HPDE6-E6E7 (cell line): ENCODE measurements around the gene TLCD4.
"Not testable (repeated sequence)": the region's sequence is repeated elsewhere in the genome, so short reads cannot be mapped to it uniquely, and the experiment has no call there.

ENCODE experiments used
- DNase-seq: peaks from one replicate; pipeline ENCODE4 v3.0.0; 2011; ENCODE audit warnings: missing footprints; ENCODE audit errors: extremely low spot score

The TLCD4 gene, protein sequence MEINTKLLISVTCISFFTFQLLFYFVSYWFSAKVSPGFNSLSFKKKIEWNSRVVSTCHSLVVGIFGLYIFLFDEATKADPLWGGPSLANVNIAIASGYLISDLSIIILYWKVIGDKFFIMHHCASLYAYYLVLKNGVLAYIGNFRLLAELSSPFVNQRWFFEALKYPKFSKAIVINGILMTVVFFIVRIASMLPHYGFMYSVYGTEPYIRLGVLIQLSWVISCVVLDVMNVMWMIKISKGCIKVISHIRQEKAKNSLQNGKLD

DNA sequence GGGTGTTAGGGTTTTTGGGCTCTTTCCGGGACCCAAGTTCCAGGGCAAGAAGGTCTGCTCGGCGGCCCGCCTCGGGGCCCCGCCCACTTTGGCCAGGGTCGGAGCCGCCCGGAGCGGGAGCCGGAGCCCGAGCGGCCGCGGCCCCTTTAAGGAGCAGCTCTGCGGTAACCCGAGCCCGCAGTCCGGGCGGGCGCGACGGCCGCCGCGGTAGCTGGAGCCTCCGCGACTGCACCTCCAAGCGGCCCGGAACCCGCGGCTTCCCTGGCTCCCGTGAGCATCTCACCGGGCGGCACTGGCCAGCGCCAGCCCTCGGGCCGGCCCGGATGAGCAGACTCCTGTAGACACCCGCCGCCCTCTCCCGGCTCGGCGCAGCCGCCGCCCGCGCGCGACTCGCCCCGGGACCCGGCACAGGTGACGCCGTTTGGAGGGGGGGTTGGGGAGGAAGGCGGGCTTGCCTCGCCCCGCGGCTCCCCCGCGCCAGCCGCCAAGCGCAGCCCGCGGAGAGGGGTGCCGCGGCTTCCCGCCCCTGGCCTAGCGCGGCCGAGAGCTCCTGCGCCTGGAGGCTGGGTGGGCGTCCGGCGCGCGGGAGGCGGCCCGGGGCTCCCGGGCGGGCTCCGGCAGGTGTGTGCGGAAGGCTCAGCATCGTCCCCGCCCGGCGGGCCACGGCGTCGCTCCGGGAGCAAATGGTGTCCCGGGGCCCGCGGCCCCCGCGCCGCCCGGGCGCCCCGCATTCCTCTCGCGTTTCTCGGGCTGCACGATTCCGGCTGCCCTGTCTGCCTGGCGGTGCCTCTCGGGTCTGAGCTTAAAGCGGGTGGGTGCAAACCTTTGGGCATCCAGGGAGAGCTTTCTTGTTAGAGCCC, at the start of gene TLCD4:
Gene TLCD4 (plus strand): TSS at position 149 of the 860 bp plus-strand sequence. CDS start 26,547 bp downstream, outside the sequence.
- DNase-seq = peak; percentile 16

DNA sequence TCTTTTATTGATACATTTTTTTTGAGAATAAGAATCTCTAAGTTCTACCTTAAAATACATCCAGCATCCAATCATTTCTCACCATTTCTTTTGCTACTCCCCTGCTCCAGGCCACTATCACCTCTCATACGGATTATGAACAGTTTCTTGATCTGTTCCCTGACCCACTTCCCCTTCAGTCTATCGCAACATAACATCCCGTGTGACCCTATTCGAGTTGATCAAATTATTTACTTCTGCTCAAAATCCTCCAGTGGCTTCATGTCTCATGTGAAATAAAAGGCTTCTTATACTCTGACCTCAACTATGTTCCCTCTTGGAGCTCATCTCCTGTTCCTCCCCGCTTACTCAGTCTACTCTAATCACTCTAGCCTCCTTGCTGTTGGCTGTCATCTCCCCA, 49.6 kb upstream of the TLCD4 start:
- no peak for DNase-seq

DNA sequence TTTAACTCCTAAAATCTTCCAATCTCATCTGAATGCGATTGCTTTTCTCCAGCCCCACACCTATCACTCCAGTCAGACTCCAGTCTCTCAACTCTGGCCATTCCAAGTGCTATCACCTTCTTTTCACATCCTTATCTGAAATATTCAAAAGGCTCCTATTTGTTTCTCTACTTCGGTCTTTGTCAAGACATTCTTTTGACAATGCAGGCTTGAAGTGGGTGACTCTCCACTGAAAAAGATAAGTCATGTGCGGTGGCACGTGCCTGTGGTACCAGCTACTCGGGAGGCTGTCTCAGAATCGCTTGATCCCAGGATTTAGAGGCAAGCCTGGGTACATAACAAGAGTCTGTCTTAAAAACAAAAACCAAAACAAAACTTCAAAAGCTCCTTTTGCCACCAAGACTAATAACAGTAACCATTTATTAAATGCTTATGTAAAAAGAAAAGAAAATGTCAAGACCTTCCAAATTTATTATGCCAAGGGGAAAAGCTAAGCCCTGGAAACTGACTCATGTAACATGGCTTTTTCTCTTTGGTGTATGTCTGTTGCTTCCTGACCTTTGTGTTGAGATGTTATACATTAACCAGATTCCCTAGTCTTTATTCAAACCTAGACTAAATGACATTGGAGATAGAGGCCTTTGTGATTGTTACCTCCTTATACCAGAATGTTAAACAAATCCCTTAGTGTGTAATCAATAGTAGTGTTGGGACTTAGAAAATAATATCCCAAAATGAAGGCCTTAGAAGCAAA, 48.0 kb upstream of the TLCD4 start:
- no peak for DNase-seq

DNA sequence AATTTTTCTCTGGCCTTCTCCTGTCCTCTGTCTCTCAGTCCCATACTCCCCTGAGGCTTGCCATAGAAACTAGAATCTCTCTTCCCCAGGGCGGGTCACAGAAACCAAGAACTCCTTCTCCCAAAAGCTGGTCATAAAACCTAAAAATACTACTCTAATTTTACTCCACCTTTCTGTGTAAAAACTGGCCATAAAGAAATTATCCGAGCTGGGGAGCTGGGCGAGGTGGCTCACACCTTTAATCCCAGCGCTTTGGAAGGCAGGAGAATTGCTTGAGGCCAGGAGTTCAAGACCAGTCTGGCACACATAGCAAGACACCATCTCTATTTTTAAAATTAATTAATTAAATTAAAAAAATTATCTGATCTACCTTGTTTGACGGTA, 47.5 kb upstream of the TLCD4 start:
- DNase-seq = no peak

DNA sequence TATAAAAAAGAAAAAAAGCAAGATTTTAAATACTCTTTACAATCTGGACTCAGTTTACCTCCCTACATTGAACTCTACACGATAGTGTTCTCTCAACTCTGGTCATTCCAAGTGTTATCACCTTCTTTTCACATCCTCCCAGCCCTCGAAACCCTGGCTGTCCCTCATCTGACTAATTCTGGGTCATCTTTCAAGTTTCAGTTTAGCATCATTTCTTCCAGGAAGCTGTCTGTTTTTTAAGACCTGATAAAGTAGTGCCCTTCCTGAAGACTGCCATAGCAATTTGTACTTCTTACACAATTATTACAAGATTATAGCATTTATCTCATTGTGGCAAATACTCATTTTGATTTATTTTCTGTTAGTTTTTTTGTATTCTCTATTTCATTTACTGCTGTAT, 45.6 kb upstream of the TLCD4 start:
- no peak for DNase-seq

DNA sequence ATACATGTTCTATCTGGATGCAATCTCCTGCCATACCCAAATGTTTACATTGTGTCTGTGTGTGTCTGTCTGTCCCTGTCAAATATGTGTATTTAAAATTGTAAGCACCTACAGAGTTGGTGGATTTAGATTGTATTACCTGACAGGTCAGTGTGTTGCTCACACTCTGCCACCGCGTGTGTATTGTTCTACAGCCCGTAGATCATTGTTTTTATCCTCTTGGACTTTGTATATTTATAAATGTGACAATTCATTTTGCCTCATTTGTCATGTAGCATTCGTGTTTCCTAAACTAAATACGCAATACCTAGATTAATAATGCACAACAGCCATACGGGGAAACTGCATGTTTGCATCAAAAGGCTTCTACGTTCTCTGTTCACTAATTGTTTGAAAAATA, 45.0 kb upstream of the TLCD4 start:
- DNase-seq = no peak

DNA sequence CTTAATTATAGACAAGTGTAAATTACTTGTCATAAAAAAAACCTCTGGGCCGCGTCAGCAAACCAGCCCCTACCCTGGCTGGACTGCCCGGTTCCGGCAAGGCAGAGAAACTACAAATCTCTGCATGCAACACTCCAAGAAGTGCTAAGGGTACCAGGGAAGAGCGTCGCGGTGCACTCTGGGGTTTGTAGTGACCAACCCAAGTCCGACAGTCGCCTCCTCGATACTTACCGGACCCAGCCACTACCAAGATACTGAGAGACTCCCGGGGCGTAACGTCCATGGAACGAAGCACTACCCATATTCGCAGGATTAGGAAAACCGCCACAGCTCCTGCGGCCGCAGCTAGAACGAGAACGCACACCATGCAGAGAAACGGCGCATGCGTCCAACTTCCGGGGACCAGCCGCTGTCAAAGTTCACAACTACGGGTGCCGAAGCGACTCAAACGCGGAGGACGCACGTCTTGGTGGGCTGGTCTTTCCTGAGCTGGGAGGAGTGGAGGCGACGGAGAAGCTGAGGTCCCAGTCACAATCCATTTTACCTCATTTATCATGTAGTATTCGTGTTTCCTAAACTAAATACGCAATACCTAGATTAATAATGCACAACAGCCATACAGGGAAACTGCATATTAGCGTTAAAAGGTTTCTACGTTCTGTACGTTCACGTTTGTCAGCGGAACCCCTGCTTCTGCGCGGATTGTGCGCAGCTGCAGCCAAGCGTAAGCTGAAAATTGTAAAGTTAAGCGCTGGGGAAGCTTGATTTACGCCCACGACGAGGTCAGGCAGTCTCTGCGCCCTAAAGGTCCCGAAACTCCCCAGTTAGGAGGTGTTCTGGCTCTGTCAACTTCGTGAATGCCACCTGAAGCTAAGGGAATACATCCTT, 44.4 kb upstream of the TLCD4 start, which contains the start of gene ALG14:
Gene ALG14 (minus strand): TSS at position 420 of the 888 bp plus-strand sequence. CDS start 53 bp downstream, at position 367.
- peak; percentile 93 for DNase-seq

DNA sequence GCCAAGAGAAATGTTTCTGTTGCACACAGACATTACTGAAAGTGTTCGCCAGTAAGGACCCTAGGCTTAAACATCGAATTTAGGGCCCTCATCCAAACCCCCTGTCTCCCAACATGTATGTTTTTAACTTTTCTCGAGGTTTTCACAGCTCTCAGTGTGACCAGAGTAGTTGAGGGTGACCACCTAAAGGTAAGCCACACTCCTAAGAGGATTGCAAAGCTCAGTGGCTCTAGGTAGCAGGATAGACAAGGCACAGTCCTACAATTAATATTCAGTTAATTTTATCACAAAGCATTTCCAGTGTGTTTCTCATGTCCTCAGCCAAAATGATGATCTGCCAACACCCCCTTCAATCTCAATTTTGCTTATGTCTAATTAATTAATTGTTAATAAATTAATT, 43.7 kb upstream of the TLCD4 start:
- DNase-seq = no peak

DNA sequence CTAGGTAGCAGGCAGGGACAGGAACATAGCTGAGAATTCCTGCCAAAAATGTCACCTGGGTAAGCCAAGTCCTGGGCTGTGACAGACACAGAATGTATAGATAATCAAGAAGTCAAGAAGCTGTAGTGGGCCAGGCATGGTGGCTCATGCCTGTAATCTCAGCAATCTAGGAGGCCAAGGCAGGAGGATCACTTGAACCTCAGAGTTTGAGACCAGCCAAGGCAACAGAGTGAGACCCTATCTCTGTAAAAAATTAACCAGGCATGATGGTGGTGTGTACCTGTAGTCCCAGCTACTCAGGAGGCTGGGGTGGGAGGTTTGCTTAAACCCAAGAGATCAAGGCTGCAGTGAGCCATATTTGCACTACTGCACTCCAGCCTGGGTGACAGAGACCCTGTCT, 41.1 kb upstream of the TLCD4 start:
- DNase-seq = no peak

DNA sequence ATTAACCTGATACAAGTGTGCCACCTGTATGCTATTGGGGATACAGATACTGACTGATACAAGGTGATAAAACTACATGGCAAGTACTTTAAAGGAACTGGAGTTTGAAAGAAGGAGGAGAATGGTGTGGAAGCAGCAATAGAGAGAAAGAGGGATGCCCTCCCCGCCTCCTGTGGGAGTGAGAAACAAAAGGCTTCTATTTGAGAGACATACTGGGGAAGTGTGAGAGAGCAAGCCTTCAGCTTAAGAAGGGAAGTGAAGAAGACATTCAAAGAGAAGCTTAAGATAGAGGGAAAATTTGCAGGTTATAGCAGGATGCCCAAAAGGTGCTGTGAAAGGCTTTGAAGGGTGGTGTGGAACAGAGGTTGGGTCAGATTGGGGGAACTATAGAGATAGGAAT, 36.7 kb upstream of the TLCD4 start:
- no peak for DNase-seq

DNA sequence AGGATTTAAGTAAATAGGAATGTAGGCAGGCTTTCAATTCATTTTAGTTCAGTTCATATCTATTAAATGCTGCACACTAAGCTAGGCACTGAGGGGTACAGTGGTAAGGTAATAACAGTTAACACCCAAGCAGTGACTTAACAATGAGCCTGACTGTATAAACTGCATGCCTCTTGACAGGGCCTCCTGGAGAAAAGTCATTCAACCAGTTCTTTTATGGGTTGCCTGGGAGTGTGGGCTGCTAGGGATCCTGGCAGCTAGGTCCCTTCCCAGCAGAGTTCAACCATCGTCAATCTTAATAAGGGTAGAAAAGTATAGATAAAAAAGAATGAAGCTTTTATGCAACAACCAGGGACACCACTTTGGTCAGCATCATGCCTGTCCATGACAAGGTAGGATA, 36.3 kb upstream of the TLCD4 start:
- DNase-seq = no peak

DNA sequence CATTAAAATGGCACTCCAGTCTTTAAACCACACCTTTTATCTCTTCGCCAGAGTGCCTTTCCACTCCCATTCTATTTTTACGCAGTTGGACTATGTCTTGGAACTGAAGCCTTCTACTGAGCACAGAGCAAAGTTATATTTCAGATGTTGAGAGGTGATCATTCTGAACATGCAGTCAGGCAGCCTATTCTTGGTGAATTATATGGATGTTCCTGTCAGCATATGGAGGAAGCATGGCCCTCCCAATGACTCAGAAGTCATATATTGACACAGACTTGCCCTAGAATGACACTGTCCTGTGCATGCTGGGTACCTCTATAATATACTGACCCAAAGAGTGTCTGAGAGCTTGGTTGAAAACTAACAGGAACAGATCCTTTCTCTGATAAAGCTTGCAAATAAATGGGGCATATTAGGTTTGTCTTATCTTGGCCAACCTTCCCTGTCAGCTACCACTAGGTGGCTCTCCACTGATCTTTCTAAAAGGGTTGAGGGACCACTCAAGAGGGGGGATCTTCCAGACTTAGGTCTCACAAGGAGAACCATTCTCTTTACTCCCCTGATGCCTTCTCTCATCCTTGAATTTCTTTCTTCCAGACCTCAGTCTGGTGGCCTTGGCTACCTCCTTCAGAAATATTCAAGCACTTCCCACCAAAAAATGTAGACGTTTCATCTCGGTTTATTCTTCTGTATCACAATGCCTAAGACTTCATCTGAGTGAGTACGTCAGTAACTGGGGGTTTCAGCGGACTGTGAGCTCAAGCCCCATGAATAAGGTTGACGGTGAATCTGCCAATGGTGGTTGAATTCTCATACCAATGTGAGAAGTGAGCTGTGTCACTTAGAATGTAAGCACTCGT, 32.6 kb upstream of the TLCD4 start:
- DNase-seq = no peak

DNA sequence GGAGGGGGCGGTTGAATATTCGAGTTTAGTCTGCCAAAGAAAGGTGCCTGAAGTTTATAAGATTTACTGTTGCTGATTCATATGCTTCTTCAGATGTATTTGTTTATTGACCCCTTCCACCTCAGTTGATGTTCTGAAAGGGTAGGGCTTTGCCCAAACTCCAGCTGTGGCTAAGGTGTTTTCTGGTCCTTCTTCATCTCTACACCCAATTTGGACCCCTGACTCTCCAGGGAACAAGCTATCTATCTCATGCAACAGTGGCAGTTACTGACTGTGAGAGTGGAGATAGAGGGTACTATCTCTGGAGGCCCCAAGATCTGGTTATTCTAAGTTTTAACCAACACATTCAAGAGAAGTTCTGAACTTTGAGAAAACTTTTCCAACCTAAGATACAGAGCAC, 31.8 kb upstream of the TLCD4 start:
- DNase-seq = no peak

DNA sequence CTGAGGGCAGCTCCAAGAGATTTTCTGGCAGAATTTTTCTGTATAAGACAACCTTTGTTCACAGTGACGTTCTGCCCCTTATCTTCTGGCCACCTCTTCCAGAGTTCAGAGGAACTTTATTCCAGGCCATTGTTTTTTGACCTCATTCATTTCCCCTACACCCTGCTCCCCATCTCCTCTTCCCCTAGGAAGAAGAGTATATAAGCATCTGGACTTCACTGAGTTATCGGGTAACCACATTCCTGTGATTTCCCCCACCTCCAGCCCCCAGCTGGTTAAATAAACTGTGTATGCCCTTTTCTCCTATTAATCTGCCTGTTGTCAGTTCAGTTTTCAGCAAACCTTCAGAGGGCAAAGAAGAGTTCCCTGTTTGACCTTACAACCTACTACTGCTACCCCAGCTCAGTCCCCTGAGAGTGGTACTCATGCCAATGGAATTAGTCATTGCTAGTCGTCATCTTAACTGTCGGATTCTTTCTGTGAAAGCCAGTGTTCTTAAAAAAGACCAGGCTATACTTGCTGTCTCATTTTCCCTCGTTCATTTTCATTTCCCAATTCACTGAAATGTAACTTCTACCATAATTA, 30.1 kb upstream of the TLCD4 start:
- DNase-seq = peak; percentile 23

DNA sequence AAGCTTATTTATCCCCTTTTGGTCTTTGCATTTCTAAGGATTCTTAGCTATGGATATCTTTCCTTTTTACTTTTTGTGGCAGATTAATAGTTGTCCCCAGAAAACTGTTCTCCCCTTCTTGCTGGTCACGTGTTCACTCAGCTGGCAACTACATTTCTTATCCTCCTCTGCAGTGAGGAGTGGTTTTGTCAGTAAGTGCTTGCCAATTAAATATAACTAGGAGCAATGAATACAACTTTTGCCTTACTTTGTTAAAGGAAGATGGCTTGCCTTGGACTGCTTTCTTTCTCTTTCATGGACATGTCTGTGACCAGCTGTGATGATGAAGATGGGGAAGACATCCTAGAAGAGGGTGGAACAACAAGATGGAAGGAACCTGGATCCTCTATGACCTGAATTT, 28.9 kb upstream of the TLCD4 start:
- DNase-seq = no peak

DNA sequence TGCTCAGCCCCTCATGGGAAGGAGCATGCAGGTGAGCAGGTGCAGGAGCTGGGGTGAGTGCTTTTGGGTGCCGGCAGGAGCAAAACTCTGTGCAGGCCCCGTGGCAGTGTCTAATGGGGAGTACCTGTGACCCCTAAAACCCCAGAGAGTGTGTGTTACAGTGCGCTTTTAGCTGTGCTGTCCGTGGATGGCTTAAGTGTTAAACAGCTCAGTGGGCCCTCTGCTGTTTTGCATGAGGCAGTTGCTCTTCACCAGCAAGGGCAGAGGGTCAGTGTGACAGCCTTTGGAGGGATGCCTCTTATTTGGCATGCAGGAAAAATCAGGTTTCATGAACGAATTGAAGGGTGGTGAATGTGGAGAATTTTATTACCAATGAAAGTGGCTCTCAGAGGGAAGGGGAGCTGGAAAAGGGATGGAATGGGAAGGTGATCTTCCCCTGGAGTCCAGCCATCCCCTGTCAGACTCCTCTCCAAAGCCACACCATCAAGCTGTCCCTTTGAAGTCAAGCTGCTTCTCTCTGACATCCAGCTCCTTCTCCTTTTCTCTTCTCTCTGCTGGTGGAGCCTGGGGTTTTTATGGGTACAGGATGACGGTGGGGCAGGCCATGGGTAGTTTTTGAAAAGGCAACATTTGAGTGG, 27.4 kb upstream of the TLCD4 start:
- no peak for DNase-seq

DNA sequence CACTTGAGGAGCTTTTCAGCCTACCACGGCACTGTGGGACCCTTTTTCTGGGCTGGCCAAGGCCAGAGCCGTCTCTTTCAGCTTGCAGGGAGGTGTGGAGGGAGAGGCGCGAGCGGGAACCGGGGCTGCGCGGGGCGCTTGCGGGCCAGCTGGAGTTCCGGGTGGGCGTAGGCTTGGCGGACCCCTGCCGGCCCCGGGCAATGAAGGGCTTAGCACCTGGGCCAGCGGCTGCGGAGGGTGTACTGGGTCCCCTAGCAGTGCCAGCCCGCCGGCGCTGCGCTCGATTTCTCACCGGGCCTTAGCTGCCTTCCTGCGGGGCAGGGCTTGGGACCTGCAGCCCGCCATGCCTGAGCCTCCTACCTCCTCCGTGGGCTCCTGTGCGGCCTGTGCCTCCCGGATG, 25.9 kb upstream of the TLCD4 start:
- DNase-seq = not testable (repeated sequence)

DNA sequence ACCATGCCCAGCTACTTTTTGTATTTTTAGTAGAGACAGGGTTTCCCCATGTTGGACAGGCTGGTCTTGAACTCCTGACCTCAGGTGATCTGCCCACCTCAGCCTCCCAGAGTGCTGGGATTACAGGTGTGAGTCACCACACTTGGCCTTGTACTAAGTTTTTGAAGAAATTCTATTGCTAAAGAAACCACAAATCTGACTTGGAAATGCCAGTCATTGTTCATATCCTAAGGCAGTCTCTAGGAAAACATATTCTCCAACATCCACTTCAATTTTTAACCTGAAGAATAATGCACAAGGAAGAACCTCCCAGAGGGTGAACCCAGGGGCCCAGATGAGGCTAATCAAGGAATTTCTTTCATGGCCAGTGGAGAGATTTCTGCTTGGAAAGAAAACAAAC, 24.3 kb upstream of the TLCD4 start:
- DNase-seq = not testable (repeated sequence)

DNA sequence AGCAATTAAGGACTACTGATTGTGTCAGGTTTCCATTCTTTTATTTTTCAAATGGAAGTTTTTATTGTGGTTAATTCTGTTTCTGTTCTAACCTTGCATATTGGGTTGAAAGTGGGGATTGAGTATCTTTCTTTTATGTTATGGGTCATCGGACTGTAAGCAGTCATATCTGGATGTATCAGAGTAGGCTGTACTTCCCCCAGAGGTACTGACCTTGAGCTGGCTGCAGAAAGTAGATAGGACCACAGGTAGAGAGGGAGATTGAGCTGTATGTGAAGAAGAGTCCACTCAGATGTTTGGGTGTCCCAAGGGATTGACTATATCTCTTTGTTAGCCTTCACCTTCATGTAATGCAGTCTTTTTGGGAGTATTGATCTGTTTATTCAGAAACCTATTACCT, 23.9 kb upstream of the TLCD4 start:
- no peak for DNase-seq

DNA sequence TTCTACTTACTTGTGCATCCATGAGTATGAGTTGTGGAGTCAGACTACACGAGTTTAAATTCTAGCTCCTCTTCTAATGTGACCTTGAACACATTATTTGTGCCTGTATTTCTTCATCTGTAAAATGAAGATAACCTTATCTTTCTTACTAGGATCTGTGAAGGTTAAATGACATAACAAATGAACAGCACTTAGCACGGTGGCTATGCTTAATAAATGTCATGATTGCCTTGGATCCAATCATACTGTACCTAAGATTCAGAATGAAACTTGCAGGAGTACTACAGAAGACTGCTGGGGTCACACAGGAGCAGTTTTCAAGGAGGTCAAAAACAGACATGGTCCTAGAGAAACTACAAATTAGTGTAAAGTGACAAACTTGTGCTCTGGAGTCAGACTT, 22.2 kb upstream of the TLCD4 start:
- DNase-seq = no peak
